ENCODE results near the gene NAAA.
"Not testable (repeated sequence)": the region's sequence is repeated elsewhere in the genome, so short reads cannot be mapped to it uniquely, and the experiment has no call there.

NAAA gene

GRCh38 chr4:75940692-75941253 lies at the start of gene NAAA:
NAAA (minus strand) TSS chr4:75941013; CDS start chr4:75940949, 64 bp downstream.
- peak; percentile 84 for DNase-seq

GRCh38 chr4:75989846-75990528 lies 49.2 kb upstream of the NAAA start:
- peak; percentile 14 for DNase-seq

- DNase-seq: no peak
These were observed 44.3 kb upstream of the NAAA start for GRCh38 chr4:75985116-75985515.

- DNase-seq: no peak
These were observed 39.8 kb upstream of the NAAA start for GRCh38 chr4:75980576-75980975.

GRCh38 chr4:75976177-75976576 lies 35.4 kb upstream of the NAAA start:
- DNase-seq: no peak

GRCh38 chr4:75973766-75974165 lies 33.0 kb upstream of the NAAA start:
- no peak for DNase-seq

- DNase-seq: no peak
These were observed 27.3 kb upstream of the NAAA start for GRCh38 chr4:75968084-75968483.

GRCh38 chr4:75963558-75963957 lies 22.7 kb upstream of the NAAA start:
- no peak for DNase-seq

- DNase-seq: not testable (repeated sequence)
These were observed 21.3 kb upstream of the NAAA start for GRCh38 chr4:75962072-75962471.

- DNase-seq: not testable (repeated sequence)
These were observed 17.7 kb upstream of the NAAA start for GRCh38 chr4:75958546-75958945.

- not testable (repeated sequence) for DNase-seq
These were observed 14.0 kb upstream of the NAAA start for GRCh38 chr4:75954811-75955210.

- no peak for DNase-seq
These were observed 12.7 kb upstream of the NAAA start for GRCh38 chr4:75953509-75953908.

GRCh38 chr4:75950213-75950815 lies 9.5 kb upstream of the NAAA start:
- no peak for DNase-seq

GRCh38 chr4:75948822-75949444 lies 8.1 kb upstream of the NAAA start:
- no peak for DNase-seq

- DNase-seq: peak; percentile 80
These were observed 722 bp downstream of the NAAA start for GRCh38 chr4:75939890-75940691.

- no peak for DNase-seq
These were observed 5.2 kb downstream of the NAAA start for GRCh38 chr4:75935628-75936027.

GRCh38 chr4:75930152-75930551 lies 10.7 kb downstream of the NAAA start:
- DNase-seq: no peak

- not testable (repeated sequence) for DNase-seq
These were observed 15.9 kb downstream of the NAAA start for GRCh38 chr4:75924916-75925315.

GRCh38 chr4:75924309-75924827 lies 16.4 kb downstream of the NAAA start:
- DNase-seq: no peak

- DNase-seq: no peak
These were observed 18.2 kb downstream of the NAAA start for GRCh38 chr4:75922588-75922987.

- DNase-seq: no peak
These were observed 18.9 kb downstream of the NAAA start for GRCh38 chr4:75921910-75922309.

GRCh38 chr4:75920327-75920726 lies 20.5 kb downstream of the NAAA start:
- DNase-seq: no peak

- no peak for DNase-seq
These were observed 20.9 kb downstream of the NAAA start for GRCh38 chr4:75919920-75920319.
